Measurements from ENCODE around the gene GUCA2A. TPM values are rescaled to one million over a fixed set of nuclear protein-coding genes. Genes with fewer than 3 reads are reported as not detected.
A peak's percentile ranks its signal among the peaks of the same experiment; 100 is the strongest.

The GUCA2A gene
- total RNA-seq, 2 donors from 2014 or later = not detected

DNA sequence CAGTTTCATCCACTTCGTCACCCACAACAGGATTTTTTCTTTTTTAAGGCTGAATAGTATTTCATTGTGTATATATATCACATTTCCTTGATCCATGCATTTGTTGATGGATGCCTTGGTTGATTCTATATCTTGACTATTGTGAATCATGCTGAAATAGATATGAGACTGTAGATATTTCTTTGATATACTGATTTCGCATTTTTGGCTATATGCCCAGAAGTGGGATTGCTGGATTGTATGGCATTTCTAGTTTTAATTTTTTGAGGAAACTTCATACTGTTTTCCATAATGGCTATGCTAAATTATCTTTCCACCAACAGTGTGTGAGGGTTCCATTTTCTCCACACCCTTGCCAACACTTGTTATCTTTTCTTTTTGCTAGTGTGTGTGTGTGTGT, 6.4 kb downstream of the GUCA2A start:
- Mint-ChIP-seq H3K27me3 (ENCODE audit: low read depth) (peaks cover 14% of the 10 kb centered on the region), H3K27ac (no peak overlapping the region), H3K4me3 (no peak overlapping the region), H3K4me1 (ENCODE audit: low read depth) (peaks cover 9% of the 10 kb centered on the region), H3K9me3 (peaks cover 7% of the 10 kb centered on the region in 2 donors), H3K36me3 (ENCODE audit: insufficient read depth in 2 of 2) (peaks cover 8 to 10% of the 10 kb centered on the region in 2 donors)
- DNase-seq (no peak), ATAC-seq (replicated peaks in 1 of 2) (no peak)

DNA sequence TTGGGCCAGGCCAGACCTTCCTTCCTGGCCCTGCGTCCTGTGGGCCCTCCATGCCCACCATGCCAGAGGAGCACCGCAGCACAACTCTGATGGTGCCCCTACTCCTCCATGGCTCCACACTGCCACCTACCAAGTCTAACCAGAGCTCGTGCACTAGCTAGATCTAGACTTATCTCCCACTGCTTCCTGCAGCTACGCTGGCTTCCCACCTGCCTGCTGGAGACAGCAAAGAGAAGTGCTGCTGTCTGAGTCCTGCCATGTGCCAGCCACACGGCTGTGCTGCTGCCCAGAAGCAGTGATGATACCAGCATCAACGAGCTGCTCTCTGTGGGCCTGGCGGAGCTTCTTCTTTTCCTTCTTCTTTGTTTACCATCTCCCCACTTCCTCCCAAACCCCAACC, 6.9 kb downstream of the GUCA2A start:
- Mint-ChIP-seq H3K4me1 (ENCODE audit: low read depth) (peaks cover 9% of the 10 kb centered on the region), H3K36me3 (ENCODE audit: insufficient read depth in 2 of 2) (peaks cover 8 to 10% of the 10 kb centered on the region in 2 donors), H3K27me3 (ENCODE audit: low read depth) (peaks cover 14% of the 10 kb centered on the region), H3K27ac (no peak overlapping the region), H3K4me3 (no peak overlapping the region), H3K9me3 (peaks cover 7% of the 10 kb centered on the region in 2 donors)
- ATAC-seq (replicated peaks in 1 of 2) (peak in 1 of 2 donors; percentile 26), DNase-seq (no peak)

- Mint-ChIP-seq H3K36me3 (ENCODE audit: insufficient read depth in 2 of 2) (no peaks in the 10 kb centered on the region), H3K9me3 (peaks cover 0 to under 1% of the 10 kb centered on the region in 2 donors), H3K4me3 (no peak overlapping the region), H3K4me1 (ENCODE audit: low read depth) (peaks cover 9% of the 10 kb centered on the region), H3K27ac (no peak overlapping the region), H3K27me3 (ENCODE audit: low read depth) (peaks cover 7% of the 10 kb centered on the region)
- ATAC-seq (replicated peaks in 1 of 2) (no peak), DNase-seq (no peak)
Observed at GRCh38 chr1:42155362-42155761, 9.2 kb downstream of the GUCA2A start.

DNA sequence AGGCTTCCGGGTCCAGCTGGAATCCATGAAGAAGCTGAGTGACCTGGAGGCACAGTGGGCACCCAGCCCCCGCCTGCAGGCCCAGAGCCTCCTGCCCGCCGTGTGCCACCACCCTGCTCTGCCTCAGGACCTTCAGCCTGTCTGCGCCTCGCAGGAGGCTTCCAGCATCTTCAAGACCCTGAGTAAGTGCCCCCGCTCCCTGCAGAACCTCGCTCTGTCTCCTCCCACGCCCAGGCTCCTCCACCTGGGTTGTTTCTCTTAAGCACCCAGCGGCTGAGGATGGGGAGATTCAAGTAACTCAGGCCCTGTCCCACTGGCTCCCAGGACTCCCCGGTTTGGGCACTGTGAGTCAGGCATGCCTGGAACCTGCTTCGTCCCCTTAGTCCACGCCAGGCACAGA, 9.9 kb downstream of the GUCA2A start:
- H3K27ac Mint-ChIP-seq = no peak overlapping the region
- no peaks in the 10 kb centered on the region for H3K9me3 Mint-ChIP-seq
- H3K4me3 Mint-ChIP-seq = no peak overlapping the region
- peaks cover 9% of the 10 kb centered on the region for H3K4me1 Mint-ChIP-seq (ENCODE audit: low read depth)
- H3K27me3 Mint-ChIP-seq (ENCODE audit: low read depth) = peaks cover 7% of the 10 kb centered on the region
- H3K36me3 Mint-ChIP-seq (ENCODE audit: insufficient read depth in 2 of 2) = no peaks in the 10 kb centered on the region
- DNase-seq = no peak
- no peak for ATAC-seq (replicated peaks in 1 of 2)

GRCh38 chr1:42153624-42154023, 10.9 kb downstream of the GUCA2A start:
- no peak overlapping the region for H3K4me3 Mint-ChIP-seq
- no peaks in the 10 kb centered on the region for H3K27me3 Mint-ChIP-seq (ENCODE audit: low read depth)
- peaks cover 9% of the 10 kb centered on the region for H3K4me1 Mint-ChIP-seq (ENCODE audit: low read depth)
- H3K36me3 Mint-ChIP-seq (ENCODE audit: insufficient read depth in 2 of 2) = no peaks in the 10 kb centered on the region
- no peak overlapping the region for H3K27ac Mint-ChIP-seq
- H3K9me3 Mint-ChIP-seq = no peaks in the 10 kb centered on the region
- no peak for DNase-seq
- ATAC-seq (replicated peaks in 1 of 2) = no peak

DNA sequence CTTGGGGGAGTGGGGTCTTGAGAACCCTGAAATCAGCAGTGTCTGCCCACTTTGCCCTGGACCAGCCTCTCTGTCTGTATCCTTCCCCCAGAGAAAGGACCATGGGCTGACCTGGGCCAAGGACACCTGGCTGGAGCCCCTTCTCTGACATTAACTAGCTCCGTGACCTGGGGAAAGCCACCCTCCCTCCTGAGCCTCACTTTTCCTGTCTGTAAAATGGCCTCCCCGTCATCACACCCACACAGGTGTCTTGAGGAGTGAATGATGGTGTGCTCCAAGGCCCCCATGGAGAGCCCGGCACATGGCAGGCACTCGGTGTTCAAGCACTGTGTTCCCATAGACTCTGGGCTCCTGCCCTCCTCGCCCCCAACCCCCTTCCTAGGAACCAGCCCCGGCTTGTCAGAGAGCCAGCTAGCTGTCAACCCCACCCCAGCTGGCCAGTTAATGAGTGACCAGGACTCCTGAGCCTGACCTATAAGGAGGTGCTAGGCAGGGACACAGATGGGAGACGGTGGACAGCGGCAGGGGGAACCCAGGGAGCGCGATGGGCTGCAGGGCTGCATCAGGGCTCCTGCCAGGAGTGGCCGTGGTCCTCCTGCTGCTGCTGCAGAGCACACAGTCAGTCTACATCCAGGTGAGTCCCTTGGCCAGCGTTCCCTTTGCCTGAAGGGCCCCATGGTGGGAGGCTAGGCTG, 11.5 kb downstream of the GUCA2A start, which contains the start of gene GUCA2B:
Gene GUCA2B (plus strand): TSS at position 504 of the 694 bp plus-strand sequence. CDS start 41 bp downstream, at position 545.
- Mint-ChIP-seq H3K27ac (no peak within 1 kb of the TSS), H3K9me3 (no peaks in the 10 kb centered on the region), H3K36me3 (ENCODE audit: insufficient read depth in 2 of 2) (no peaks in the 10 kb centered on the region), H3K4me3 (no peak within 1 kb of the TSS), H3K4me1 (ENCODE audit: low read depth) (peaks cover 8% of the 10 kb centered on the region), H3K27me3 (ENCODE audit: low read depth) (no peaks in the 10 kb centered on the region)
- DNase-seq (no peak), ATAC-seq (replicated peaks in 1 of 2) (no peak)

DNA sequence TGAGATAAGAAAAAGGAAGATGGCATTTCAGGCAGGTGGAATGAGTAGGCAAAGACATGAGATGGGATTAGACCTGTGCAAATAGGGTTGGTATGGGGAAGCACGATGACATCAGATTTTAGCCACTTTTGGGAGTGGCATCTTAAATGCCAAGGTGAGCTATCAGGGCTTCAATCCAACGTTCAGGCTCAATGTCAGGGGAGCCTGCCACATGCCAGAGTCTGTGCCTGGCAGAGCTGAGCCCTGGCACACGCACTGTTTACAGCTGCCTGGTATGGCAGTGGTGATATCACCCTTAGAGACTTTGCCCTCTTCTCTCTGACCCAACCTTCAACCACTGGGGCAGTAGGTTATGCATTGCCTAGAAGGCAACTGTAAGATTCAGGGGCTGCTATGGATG, 12.4 kb downstream of the GUCA2A start:
- H3K36me3 Mint-ChIP-seq (ENCODE audit: insufficient read depth in 2 of 2) = no peaks in the 10 kb centered on the region
- H3K9me3 Mint-ChIP-seq = no peaks in the 10 kb centered on the region
- no peaks in the 10 kb centered on the region for H3K4me1 Mint-ChIP-seq (ENCODE audit: low read depth)
- no peak for DNase-seq
- no peak overlapping the region for H3K4me3 Mint-ChIP-seq
- no peak overlapping the region for H3K27ac Mint-ChIP-seq
- H3K27me3 Mint-ChIP-seq (ENCODE audit: low read depth) = no peaks in the 10 kb centered on the region
- ATAC-seq (replicated peaks in 1 of 2) = no peak

DNA sequence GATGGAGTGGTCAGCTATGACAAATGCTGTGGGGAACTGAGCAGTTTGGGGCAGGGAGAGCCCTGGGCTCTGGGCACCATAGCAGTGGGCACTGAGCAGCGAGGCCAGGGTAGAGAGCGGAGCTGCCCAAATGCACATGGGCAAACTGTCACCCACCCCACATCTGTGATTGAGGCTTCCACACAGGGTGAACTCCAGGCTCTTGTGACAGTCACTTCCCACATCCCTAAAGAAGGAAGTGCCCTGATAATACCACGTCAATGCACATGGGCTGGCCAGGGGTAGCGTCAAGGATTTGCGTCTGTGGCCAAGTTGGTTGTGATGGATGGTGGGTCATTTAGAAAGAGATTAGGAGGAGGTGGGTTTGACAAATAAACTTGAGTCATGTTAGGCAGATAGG, 13.9 kb downstream of the GUCA2A start:
- Mint-ChIP-seq H3K9me3 (no peaks in the 10 kb centered on the region), H3K4me3 (no peak overlapping the region), H3K36me3 (ENCODE audit: insufficient read depth in 2 of 2) (no peaks in the 10 kb centered on the region), H3K27me3 (ENCODE audit: low read depth) (no peaks in the 10 kb centered on the region), H3K27ac (no peak overlapping the region), H3K4me1 (ENCODE audit: low read depth) (no peaks in the 10 kb centered on the region)
- DNase-seq (no peak), ATAC-seq (replicated peaks in 1 of 2) (no peak)

DNA sequence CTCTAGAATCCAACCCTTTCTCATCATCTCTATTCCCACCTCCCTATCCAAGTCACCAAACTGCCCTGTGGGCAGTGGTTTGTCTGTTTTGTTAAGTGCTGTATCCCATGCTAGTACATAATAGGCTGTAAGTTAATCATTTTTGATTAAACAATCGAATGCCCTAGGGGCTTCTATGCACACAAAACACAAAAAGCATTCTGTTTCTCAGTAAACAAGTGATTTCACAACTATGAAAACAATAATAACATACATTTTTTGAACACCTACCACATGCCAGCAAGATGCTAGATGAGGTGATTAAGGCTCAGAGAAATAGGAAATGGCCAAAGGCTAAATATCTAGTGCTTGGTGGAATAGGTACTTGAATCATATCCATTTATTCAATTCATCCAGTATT, 16.4 kb downstream of the GUCA2A start:
- Mint-ChIP-seq H3K9me3 (no peaks in the 10 kb centered on the region), H3K27me3 (ENCODE audit: low read depth) (no peaks in the 10 kb centered on the region), H3K36me3 (ENCODE audit: insufficient read depth in 2 of 2) (no peaks in the 10 kb centered on the region), H3K27ac (no peak overlapping the region), H3K4me3 (no peak overlapping the region), H3K4me1 (ENCODE audit: low read depth) (peaks cover 6% of the 10 kb centered on the region)
- ATAC-seq (replicated peaks in 1 of 2) (no peak), DNase-seq (no peak)

GRCh38 chr1:42146626-42147320, 17.8 kb downstream of the GUCA2A start:
- Mint-ChIP-seq H3K4me1 (ENCODE audit: low read depth) (peaks cover 10% of the 10 kb centered on the region), H3K27ac (no peak overlapping the region), H3K9me3 (no peaks in the 10 kb centered on the region), H3K27me3 (ENCODE audit: low read depth) (peaks cover 5% of the 10 kb centered on the region), H3K36me3 (ENCODE audit: insufficient read depth in 2 of 2) (no peaks in the 10 kb centered on the region), H3K4me3 (no peak overlapping the region)
- DNase-seq (peak; percentile 75 to 78), ATAC-seq (replicated peaks in 1 of 2) (peak; percentile 61 to 70)

- DNase-seq = no peak
- Mint-ChIP-seq H3K27ac (no peak overlapping the region), H3K36me3 (ENCODE audit: insufficient read depth in 2 of 2) (no peaks in the 10 kb centered on the region), H3K27me3 (ENCODE audit: low read depth) (peaks cover 5% of the 10 kb centered on the region), H3K4me3 (no peak overlapping the region), H3K4me1 (ENCODE audit: low read depth) (peaks cover 10% of the 10 kb centered on the region), H3K9me3 (no peaks in the 10 kb centered on the region)
- ATAC-seq (replicated peaks in 1 of 2) = no peak
Observed at GRCh38 chr1:42145764-42146625, 18.6 kb downstream of the GUCA2A start.

GRCh38 chr1:42145389-42145716, 19.2 kb downstream of the GUCA2A start:
- no peak for ATAC-seq (replicated peaks in 1 of 2)
- peaks cover 10% of the 10 kb centered on the region for H3K4me1 Mint-ChIP-seq (ENCODE audit: low read depth)

GRCh38 chr1:42144711-42145388, 19.7 kb downstream of the GUCA2A start:
- no peaks in the 10 kb centered on the region for H3K36me3 Mint-ChIP-seq (ENCODE audit: insufficient read depth in 2 of 2)
- ATAC-seq (replicated peaks in 1 of 2) = no peak
- DNase-seq = no peak
- no peak overlapping the region for H3K4me3 Mint-ChIP-seq
- H3K27ac Mint-ChIP-seq = no peak overlapping the region
- H3K9me3 Mint-ChIP-seq = no peaks in the 10 kb centered on the region
- peaks cover 5% of the 10 kb centered on the region for H3K27me3 Mint-ChIP-seq (ENCODE audit: low read depth)
- H3K4me1 Mint-ChIP-seq (ENCODE audit: low read depth) = peaks cover 10% of the 10 kb centered on the region

More at GRCh38 chr1:42145389-42145716, 19.2 kb downstream of the GUCA2A start:
- Mint-ChIP-seq H3K36me3 (ENCODE audit: insufficient read depth in 2 of 2) (no peaks in the 10 kb centered on the region), H3K27me3 (ENCODE audit: low read depth) (peaks cover 5% of the 10 kb centered on the region), H3K27ac (no peak overlapping the region), H3K9me3 (no peaks in the 10 kb centered on the region), H3K4me3 (no peak overlapping the region)
- DNase-seq = no peak

Data from activated T-cell treated with anti-CD3 and anti-CD28 coated beads, Interleukin-2, amount 50 U/mL, for 72 hours (primary cell).